NCI-H2029 treated with DMSO at 0.1 percent for 48 hours (cell line): Measurements from ENCODE around the gene IFNL1.
"Not testable (repeated sequence)": the region's sequence is repeated elsewhere in the genome, so short reads cannot be mapped to it uniquely, and the experiment has no call there.

Source experiments
- DNase-seq: peaks from one replicate; lab custom pipeline; 2025; lab: John Stamatoyannopoulos, UW

Gene IFNL1

DNA sequence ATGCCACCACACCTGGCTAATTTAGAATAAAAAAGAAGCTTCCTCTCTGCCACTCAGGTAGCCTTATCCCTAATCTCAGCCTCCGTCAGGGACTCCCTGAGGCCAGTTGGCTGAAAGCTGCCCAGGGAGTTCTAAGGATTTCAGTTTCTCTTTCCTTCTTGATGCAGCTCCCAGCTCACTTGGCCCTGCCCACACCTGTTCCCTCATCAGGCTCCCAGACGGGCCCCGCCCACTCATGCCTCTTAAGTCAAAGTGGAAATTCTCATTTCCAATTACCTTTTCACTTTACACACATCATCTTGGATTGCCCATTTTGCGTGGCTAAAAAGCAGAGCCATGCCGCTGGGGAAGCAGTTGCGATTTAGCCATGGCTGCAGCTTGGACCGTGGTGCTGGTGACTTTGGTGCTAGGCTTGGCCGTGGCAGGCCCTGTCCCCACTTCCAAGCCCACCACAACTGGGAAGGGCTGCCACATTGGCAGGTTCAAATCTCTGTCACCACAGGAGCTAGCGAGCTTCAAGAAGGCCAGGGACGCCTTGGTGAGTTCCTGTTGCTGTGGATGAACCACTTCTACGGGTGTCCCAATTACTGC lies at the start of gene IFNL1:
TSS of gene IFNL1 (plus strand) at position 353 of the 591 bp plus-strand sequence. CDS start at position 368, 15 bp downstream.
- DNase-seq, result no peak

GRCh38 chr19:39246951-39247669 lies 49.1 kb upstream of the IFNL1 start:
- DNase-seq, result no peak

- no peak for DNase-seq
Observed at GRCh38 chr19:39247701-39248664, 48.2 kb upstream of the IFNL1 start.

GRCh38 chr19:39248806-39249205 lies 47.4 kb upstream of the IFNL1 start, which contains the start of gene IFNL4:
Gene IFNL4, minus strand, starts transcription at chr19:39248856.
- DNase-seq, result no peak

- DNase-seq, result no peak
Observed at GRCh38 chr19:39251081-39251480, 45.1 kb upstream of the IFNL1 start.

- DNase-seq, result no peak
Observed at GRCh38 chr19:39251846-39252245, 44.4 kb upstream of the IFNL1 start.

- no peak for DNase-seq
Observed at GRCh38 chr19:39252458-39252857, 43.7 kb upstream of the IFNL1 start.

DNA sequence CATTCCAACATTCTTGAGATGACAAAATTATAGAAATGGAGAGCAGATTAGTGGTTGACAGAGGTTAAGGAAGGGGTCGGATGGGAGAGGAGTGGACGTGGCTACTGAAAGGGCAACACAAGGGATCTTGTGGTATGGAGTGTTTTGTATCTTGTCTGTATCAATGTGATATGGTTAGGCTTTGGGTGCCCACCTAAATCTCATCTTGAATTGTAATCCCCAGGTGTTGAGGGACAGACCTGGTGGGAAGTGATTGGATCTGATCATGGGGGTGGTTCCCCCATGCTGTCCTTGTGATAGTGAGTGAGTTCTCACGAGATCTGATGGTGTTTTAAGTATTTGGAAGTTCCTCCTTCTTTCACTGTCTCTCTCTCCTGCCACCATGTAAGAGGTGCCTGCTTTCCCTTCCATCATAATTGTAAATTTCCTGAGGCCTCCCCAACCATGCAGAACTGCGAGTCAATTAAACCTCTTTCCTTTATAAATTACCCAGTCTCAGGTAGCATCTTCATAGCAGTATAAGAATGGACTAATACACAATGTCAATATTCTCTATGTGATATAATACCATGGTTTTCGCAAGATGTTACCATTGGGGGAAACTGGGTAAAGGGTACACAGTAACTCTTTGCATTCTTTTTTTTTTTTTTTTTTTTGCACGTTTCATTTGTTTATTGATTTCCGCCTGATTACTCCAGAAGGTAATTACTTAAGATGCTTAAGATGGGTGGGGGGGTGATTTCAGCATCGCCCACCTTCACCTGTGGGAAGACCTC lies 42.6 kb upstream of the IFNL1 start:
- DNase-seq, result no peak

DNA sequence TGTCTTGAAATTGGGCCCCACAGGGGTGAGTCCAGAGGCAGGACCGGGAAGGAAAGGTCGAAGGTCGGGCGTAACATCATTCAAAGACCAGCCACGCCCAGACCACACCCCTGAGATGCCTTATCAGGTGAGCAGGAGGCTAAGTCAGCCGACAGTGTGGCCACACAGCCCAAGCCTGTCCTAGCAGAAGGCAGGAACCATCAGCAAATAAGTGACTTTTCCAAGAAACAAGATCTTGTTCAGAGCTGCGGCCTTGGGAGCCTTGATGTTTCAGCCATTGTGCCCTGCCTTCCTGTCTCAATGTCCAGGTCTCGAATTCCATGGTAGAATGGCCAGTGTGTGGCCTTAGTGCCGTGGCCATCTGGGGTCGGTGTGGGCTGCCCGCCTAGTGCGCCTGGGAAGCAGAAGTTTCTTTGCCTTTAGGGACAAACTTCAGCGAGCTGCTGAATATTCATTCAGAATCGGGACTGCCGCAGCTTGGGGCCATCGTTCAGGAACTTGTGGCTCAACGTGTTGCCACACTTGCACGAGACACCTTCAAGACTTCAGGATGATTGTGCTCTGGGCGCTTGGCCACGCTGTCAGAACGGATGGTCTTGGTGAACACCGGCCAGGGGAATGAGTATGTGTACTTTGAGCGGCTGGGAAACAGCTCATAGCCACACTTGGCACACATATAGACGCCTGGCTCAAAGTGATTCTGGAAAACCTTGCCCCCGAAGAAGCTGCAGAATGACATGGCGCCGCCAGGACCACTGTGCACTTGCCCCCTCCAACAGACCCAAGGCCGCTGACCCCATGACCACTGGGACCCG lies 41.5 kb upstream of the IFNL1 start:
- DNase-seq, result no peak

GRCh38 chr19:39257227-39257626 lies 39.0 kb upstream of the IFNL1 start:
- DNase-seq, result no peak

- no peak for DNase-seq
Observed at GRCh38 chr19:39261704-39262103, 34.5 kb upstream of the IFNL1 start.

DNA sequence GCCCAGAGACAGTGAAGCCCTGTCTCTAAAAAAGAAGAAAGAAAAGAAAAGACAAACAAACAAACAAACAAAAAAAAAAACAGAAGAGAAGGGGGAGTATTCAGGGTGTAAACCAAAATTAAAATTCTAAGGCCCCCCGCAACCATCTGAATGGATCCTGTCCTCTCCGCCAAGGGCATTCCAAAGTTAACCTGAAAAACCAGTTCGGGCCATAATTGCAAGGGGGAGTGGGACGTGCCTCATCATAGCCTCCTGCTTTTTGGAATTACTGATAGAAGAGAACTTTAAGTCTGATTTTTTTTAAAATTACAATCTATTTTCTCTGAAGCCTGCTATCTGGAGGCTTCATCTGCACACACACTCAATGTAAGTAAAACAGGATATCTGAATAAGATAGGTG lies 33.7 kb upstream of the IFNL1 start:
- no peak for DNase-seq

- no peak for DNase-seq
Observed at GRCh38 chr19:39263912-39264305, 32.3 kb upstream of the IFNL1 start.

DNA sequence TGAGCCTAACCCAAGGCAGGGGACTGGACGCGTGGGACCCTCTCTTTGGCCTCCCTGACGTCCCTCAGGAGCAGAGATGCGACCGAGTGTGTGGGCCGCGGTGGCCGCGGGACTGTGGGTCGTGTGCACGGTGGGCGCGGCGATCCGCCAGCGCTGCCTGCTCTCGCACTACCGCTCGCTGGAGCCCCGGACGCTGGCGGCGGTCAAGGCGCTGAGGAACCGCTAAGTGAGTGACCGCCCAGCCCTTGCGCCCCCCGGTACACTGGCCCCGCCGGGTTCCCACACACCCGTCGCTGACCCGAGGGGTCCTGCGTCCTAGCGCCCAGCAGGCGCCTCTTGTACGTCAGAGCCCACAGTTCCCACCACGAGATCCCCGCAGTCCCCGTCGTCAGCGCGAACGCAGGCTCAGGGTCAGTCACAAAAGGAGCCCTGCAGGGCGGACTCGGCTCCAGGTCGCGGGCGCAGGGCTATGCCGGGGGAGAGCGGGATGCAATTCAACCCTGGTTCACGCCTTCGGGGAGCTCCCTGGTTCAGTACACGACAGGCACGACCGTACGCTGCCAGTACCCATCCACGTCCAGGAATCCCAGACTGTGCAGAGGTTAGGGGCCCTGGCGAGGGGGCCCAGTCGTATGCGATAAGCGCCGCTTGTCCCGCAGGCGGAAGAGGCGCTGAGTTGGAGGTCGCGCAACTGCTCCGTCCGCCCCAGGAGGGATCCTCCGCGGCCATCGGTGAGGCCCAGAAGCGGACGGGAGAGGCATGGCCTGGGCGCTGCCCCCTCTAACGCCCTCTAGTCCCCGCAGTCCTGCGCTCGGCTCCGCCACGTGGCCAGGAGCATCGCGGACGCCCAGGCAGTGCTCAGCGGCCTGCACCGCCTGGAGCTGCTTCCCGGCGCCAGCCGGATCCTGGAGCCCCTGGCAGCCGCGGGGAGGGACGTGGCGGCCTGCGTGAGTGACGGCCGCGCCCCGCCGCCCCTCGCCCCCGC lies 31.6 kb upstream of the IFNL1 start:
- no peak for DNase-seq

DNA sequence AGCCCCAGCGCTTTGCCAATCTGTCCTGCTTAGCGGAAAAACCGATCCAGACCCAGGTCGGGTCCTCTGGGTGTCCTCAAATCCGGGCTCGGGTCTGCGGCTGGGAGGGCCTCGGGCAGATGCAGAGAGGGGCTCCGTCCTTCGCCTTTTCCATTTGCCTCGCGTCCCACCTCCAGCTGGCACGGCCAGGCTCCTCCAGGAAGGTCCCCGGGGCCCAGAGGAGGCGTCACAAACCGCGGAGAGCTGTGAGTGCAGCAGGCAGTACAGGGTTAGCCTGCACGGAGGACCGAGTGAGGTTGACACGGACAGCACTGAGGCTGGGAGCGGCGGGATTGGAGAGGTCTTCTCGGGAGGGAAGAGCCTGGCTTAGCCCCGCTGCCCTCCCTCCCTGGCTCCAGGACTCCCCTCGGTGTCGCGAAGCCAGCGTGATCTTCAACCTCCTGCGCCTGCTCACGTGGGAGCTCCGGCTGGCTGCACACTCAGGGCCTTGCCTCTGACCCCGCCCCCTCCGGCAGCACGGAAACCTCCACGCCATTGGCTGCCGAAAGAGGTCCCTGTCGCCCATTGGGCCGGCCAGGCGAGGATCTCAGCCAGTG lies 30.8 kb upstream of the IFNL1 start:
- DNase-seq, result no peak

- DNase-seq, result not testable (repeated sequence)
Observed at GRCh38 chr19:39268085-39268484, 28.1 kb upstream of the IFNL1 start, which contains the start of gene IFNL2. Gene IFNL2, plus strand, starts transcription at chr19:39268396. Its CDS starts 173 bp downstream, at chr19:39268569.

- not testable (repeated sequence) for DNase-seq
Observed at GRCh38 chr19:39268531-39269223, 27.5 kb upstream of the IFNL1 start.

GRCh38 chr19:39269369-39269768 lies 26.8 kb upstream of the IFNL1 start:
- not testable (repeated sequence) for DNase-seq
